H1 (cell line): ENCODE data around the gene UMODL1. TPM values are rescaled to one million over a fixed set of nuclear protein-coding genes. Genes with fewer than 3 reads are reported as not detected.

Experiments used
- CTCF ChIA-PET: fragments of 300-600 bp; sonication (Branson Sonifier 250); formaldehyde crosslinking; loops from one replicate; lab custom pipeline; 2021; ENCODE audit not compliant: partially characterized antibody; lab: Charles Lee
- POLR2A ChIA-PET: fragments of 300-600 bp; sonication (Branson Sonifier 250); formaldehyde crosslinking; loops from one replicate; lab custom pipeline; 2021; ENCODE audit warnings: inconsistent platforms; ENCODE audit not compliant: partially characterized antibody; lab: Charles Lee
- DNase-seq, 2 experiments: peaks; one replicate each; pipeline versions ENCODE4 v3.0.0 to v3.0.0-alpha.2; 2010 to 2022; ENCODE audit warnings: low spot score in 2 of 2, low read depth in 1 of 2, mixed read lengths in 1 of 2
- FAIRE-seq: peaks from 2 replicates; lab custom pipeline; 2011; peaks lifted over from hg19 to GRCh38; lab: Jason Lieb, UNC
- H2AFZ ChIP-seq: 2 replicates; pipeline ENCODE4 v1.8.1; 2012; ENCODE audit warnings: low read length, inconsistent platforms
- H2AK5ac ChIP-seq: 2 replicates; pipeline ENCODE4 v1.6.1; 2013; ENCODE audit warnings: low read depth, low read length
- H2BK120ac ChIP-seq: replicated peaks from 2 replicates; pipeline ENCODE3; 2013; ENCODE audit warnings: low read depth, low read length, inconsistent platforms
- H2BK12ac ChIP-seq: 2 replicates; pipeline ENCODE4 v1.6.1; 2013; ENCODE audit warnings: low read depth, low read length
- H2BK15ac ChIP-seq: 2 replicates; pipeline ENCODE4 v1.6.1; 2013; ENCODE audit warnings: low read length
- H2BK20ac ChIP-seq: 2 replicates; pipeline ENCODE4 v1.6.1; 2013; ENCODE audit warnings: low read length
- H2BK5ac ChIP-seq: 2 replicates; pipeline ENCODE4 v1.6.1; 2013; ENCODE audit warnings: low read depth, low read length
- H3K14ac ChIP-seq: 2 replicates; pipeline ENCODE4 v1.6.1; 2013; ENCODE audit warnings: inconsistent platforms; ENCODE audit not compliant: insufficient read length
- H3K18ac ChIP-seq: 2 replicates; pipeline ENCODE4 v1.6.1; 2013; ENCODE audit warnings: low read length; ENCODE audit errors: extremely low read depth
- H3K23ac ChIP-seq: 2 replicates; pipeline ENCODE4 v1.6.1; 2013; ENCODE audit warnings: inconsistent platforms; ENCODE audit not compliant: insufficient read length
- H3K23me2 ChIP-seq: 2 replicates; pipeline ENCODE4 v1.6.1; 2013; ENCODE audit warnings: low read depth, low read length
- H3K27ac ChIP-seq: 2 replicates; pipeline ENCODE4 v1.6.1; 2011; ENCODE audit warnings: low read depth, low read length, inconsistent platforms
- H3K27me3 ChIP-seq, 4 experiments: replicated peaks in 1 of 4; 1 replicate in 1 of 4; 2 replicates in 3 of 4; pipeline versions ENCODE4 v1.6.1 to v1.8.1; 2011 to 2013; ENCODE audit warnings: low read length in 3 of 4, mild to moderate bottlenecking in 3 of 4, inconsistent platforms in 2 of 4, mixed read lengths in 2 of 4, moderate library complexity in 1 of 4; ENCODE audit not compliant: control insufficient read depth in 3 of 4, insufficient read depth in 3 of 4; ENCODE audit errors: extremely low read depth in 1 of 4
- H3K36me3 ChIP-seq, 4 experiments: 2 replicates each; pipeline versions ENCODE4 v1.6.1 to v1.8.1; 2011 to 2013; ENCODE audit warnings: mild to moderate bottlenecking in 4 of 4, low read length in 3 of 4, moderate library complexity in 2 of 4, control low read depth in 1 of 4, inconsistent platforms in 1 of 4; ENCODE audit not compliant: insufficient read depth in 4 of 4, control insufficient read depth in 2 of 4
- H3K4ac ChIP-seq: replicated peaks from 2 replicates; pipeline ENCODE3; 2013; ENCODE audit warnings: low read length, low read depth, mixed read lengths, inconsistent platforms; ENCODE audit not compliant: insufficient read length
- H3K4me1 ChIP-seq, 4 experiments: replicated peaks in 1 of 4; 1 replicate in 1 of 4; 2 replicates in 3 of 4; pipeline versions ENCODE4 v1.6.1 to v1.8.1; 2011 to 2013; ENCODE audit warnings: low read length in 3 of 4, inconsistent platforms in 2 of 4, mixed read lengths in 1 of 4; ENCODE audit not compliant: insufficient read depth in 4 of 4, control insufficient read depth in 3 of 4
- H3K4me2 ChIP-seq, 2 experiments: 2 replicates each; pipeline versions ENCODE4 v1.6.1 to v1.8.1; 2011 to 2013; ENCODE audit warnings: low read depth in 2 of 2, low read length in 2 of 2, control low read depth in 1 of 2, inconsistent platforms in 1 of 2, mild to moderate bottlenecking in 1 of 2; ENCODE audit not compliant: insufficient read depth in 1 of 2
- H3K4me3 ChIP-seq, 4 experiments: fragments of 200-600, 300-600 bp in 1 of 4; sonication (generic), shearing (Covaris generic), sonication (Bioruptor Twin) in 1 of 4; 2 replicates each; pipeline versions ENCODE4 v1.5.1 to v1.8.1; 2011 to 2016; ENCODE audit warnings: low read length in 4 of 4, low read depth in 3 of 4, control low read depth in 2 of 4, inconsistent platforms in 2 of 4, mild to moderate bottlenecking in 2 of 4, mixed read lengths in 1 of 4, moderate library complexity in 1 of 4; ENCODE audit not compliant: insufficient read depth in 2 of 4; ENCODE audit errors: extremely low read depth in 1 of 4
- H3K56ac ChIP-seq: replicated peaks from 2 replicates; pipeline ENCODE3; 2013; ENCODE audit warnings: low read depth, mild to moderate bottlenecking, mixed read lengths, low read length, inconsistent platforms; ENCODE audit not compliant: insufficient read length
- H3K79me1 ChIP-seq: 2 replicates; pipeline ENCODE4 v1.6.1; 2013; ENCODE audit warnings: low read depth, low read length, control low read depth
- H3K79me2 ChIP-seq, 2 experiments: 2 replicates each; pipeline versions ENCODE4 v1.6.1 to v1.8.1; 2012 to 2013; ENCODE audit warnings: low read length in 2 of 2, mild to moderate bottlenecking in 2 of 2, inconsistent platforms in 1 of 2; ENCODE audit not compliant: insufficient read depth in 2 of 2, control insufficient read depth in 1 of 2
- H3K9ac ChIP-seq, 4 experiments: replicated peaks in 1 of 4; 1 replicate in 1 of 4; 2 replicates in 3 of 4; pipeline versions ENCODE4 v1.6.1 to v1.8.1; 2011 to 2013; ENCODE audit warnings: low read depth in 3 of 4, low read length in 3 of 4, control low read depth in 2 of 4, mild to moderate bottlenecking in 2 of 4, moderate library complexity in 2 of 4, inconsistent platforms in 1 of 4; ENCODE audit errors: extremely low read depth in 1 of 4
- H3K9me3 ChIP-seq, 2 experiments: 2 replicates each; pipeline versions ENCODE4 v1.6.1 to v1.8.1; 2012 to 2013; ENCODE audit warnings: mild to moderate bottlenecking in 2 of 2, moderate library complexity in 2 of 2, control low read depth in 1 of 2, inconsistent platforms in 1 of 2, low read depth in 1 of 2, low read length in 1 of 2, mixed read lengths in 1 of 2; ENCODE audit not compliant: insufficient read depth in 2 of 2
- H4K20me1 ChIP-seq, 2 experiments: replicated peaks in 1 of 2; 2 replicates each; pipeline versions ENCODE3 to v1.8.1; 2011 to 2013; ENCODE audit warnings: inconsistent platforms in 2 of 2, low read length in 2 of 2, mild to moderate bottlenecking in 1 of 2; ENCODE audit not compliant: insufficient read depth in 2 of 2, control insufficient read depth in 1 of 2
- H4K5ac ChIP-seq: 2 replicates; pipeline ENCODE4 v1.6.1; 2013; ENCODE audit warnings: low read length, low read depth, mixed read lengths, inconsistent platforms; ENCODE audit not compliant: insufficient read length
- H4K8ac ChIP-seq: 2 replicates; pipeline ENCODE4 v1.8.0; 2013; ENCODE audit warnings: mild to moderate bottlenecking, moderate library complexity, low read length, inconsistent platforms; ENCODE audit not compliant: insufficient read depth; ENCODE audit errors: extremely low read depth
- H4K91ac ChIP-seq: replicated peaks from 2 replicates; pipeline ENCODE3; 2013; ENCODE audit warnings: low read length, mixed read lengths, inconsistent platforms; ENCODE audit not compliant: insufficient read length
- CBX8 ChIP-seq: fragments of 300-800, 300-1000 bp; sonication (generic); IDR thresholded peaks from 2 replicates; pipeline ENCODE4 v1.7.1; 2016; ENCODE audit warnings: low read depth, low read length, borderline replicate concordance
- CHD1 ChIP-seq: IDR thresholded peaks from 2 replicates; pipeline ENCODE4 v1.6.1; 2012; ENCODE audit warnings: low read depth, low read length, improper control_type of control experiment
- GTF2F1 ChIP-seq: IDR thresholded peaks from 2 replicates; pipeline ENCODE4 v1.6.1; 2012; ENCODE audit warnings: low read depth, low read length, improper control_type of control experiment, borderline replicate concordance
- MAX ChIP-seq: IDR thresholded peaks from 2 replicates; pipeline ENCODE4 v1.6.1; 2012; ENCODE audit warnings: inconsistent platforms
- POLR2A ChIP-seq, 2 experiments: IDR thresholded peaks; 1 replicate in 1 of 2; 2 replicates in 1 of 2; pipeline ENCODE4 v1.6.1; 2011; ENCODE audit warnings: low read depth in 2 of 2, low read length in 2 of 2, mild to moderate bottlenecking in 2 of 2; ENCODE audit errors: control extremely low read depth in 1 of 2
- POU5F1 ChIP-seq: IDR thresholded peaks from 2 replicates; pipeline ENCODE4 v1.6.1; 2011; ENCODE audit warnings: low read depth, mild to moderate bottlenecking, low read length, moderate library complexity
- RNF2 ChIP-seq: fragments of 200-900, 300-1000 bp; sonication (generic); IDR thresholded peaks from 2 replicates; pipeline ENCODE4 v1.7.1; 2016; ENCODE audit warnings: borderline replicate concordance, low read depth, mild to moderate bottlenecking, antibody characterized with exemption, low read length; ENCODE audit not compliant: poor library complexity, severe bottlenecking; ENCODE audit errors: missing control alignments
- SP1 ChIP-seq: IDR thresholded peaks from 2 replicates; pipeline ENCODE4 v1.6.1; 2011; ENCODE audit warnings: low read depth, low read length
- SP2 ChIP-seq: IDR thresholded peaks from 2 replicates; pipeline ENCODE4 v1.6.1; 2012; ENCODE audit warnings: mild to moderate bottlenecking, low read length, inconsistent platforms
- SUZ12 ChIP-seq: fragments of 200-600 bp; sonication (generic); IDR thresholded peaks from 2 replicates; pipeline ENCODE4 v1.6.1; 2012; ENCODE audit warnings: mild to moderate bottlenecking, inconsistent platforms, low read length, moderate library complexity, mixed read lengths
- USF2 ChIP-seq: IDR thresholded peaks from 2 replicates; pipeline ENCODE4 v1.6.1; 2011; ENCODE audit warnings: low read length, improper control_type of control experiment
- WGBS, 2 experiments: shearing (Covaris generic) in 1 of 2; methylation state at CpG; one replicate each; pipeline versions ENCODE4 v1.1.6 to v1.1.7; 2013 to 2015; ENCODE audit warnings: low lambda C conversion rate in 2 of 2, mixed read lengths in 2 of 2, inconsistent platforms in 1 of 2, low coverage in 1 of 2, missing lambda C conversion rate in 1 of 2; ENCODE audit not compliant: insufficient replicate concordance in 2 of 2, insufficient coverage in 1 of 2, insufficient read length in 1 of 2; ENCODE audit errors: extremely low coverage in 1 of 2, missing lambda C conversion rate in 1 of 2; 5-methylcytosine and 5-hydroxymethylcytosine counted together
- polyA plus RNA-seq, 7 experiments: library from polyadenylated mRNA; depleted of rRNA in 3 of 7; stranded (reverse) in 5 of 7; unstranded in 2 of 7; fragments of >200 nt in 5 of 7; fragments of 200-250 nt in 2 of 7; gene quantifications; 1 replicate in 5 of 7; 2 replicates in 1 of 7; 4 replicates in 1 of 7; pipeline versions ENCODE4 v1.2.1 to v1.2.3, GENCODE V29; 2011 to 2013; ENCODE audit warnings: missing spikeins in 2 of 7, mixed read lengths in 2 of 7
- total RNA-seq: library from RNA; stranded (reverse); fragmentation: NEBNext Ultra II Directional; extraction: Animal tissue kit (Norgen Biotek cat#: 25700); gene quantifications from 2 replicates; pipeline ENCODE4 v1.2.1, GENCODE V29; 2021

UMODL1 gene
- total and polyA plus RNA-seq, 2 of the 8 experiments (the other 6 are each of a cell fraction or from before 2014, with no cell fraction given), result not detected

- no peaks in the 10 kb centered on the region for H3K79me2 ChIP-seq
- no peak overlapping the region for H3K14ac ChIP-seq
- H3K79me1 ChIP-seq, result no peaks in the 10 kb centered on the region
- H3K36me3 ChIP-seq, result no peaks in the 10 kb centered on the region
- H3K23me2 ChIP-seq, result no peaks in the 10 kb centered on the region
- peak overlapping the region; percentile 90 for H3K18ac ChIP-seq
- H3K56ac ChIP-seq, result no peak overlapping the region
- H2AFZ ChIP-seq, result peak overlapping the region; percentile 98
- no peaks in the 10 kb centered on the region for H4K20me1 ChIP-seq
- no peak overlapping the region for H3K27ac ChIP-seq
- H2BK5ac ChIP-seq, result peak overlapping the region; percentile 60; the same call in 1 of the 2 replicates
- no peak overlapping the region for H3K23ac ChIP-seq
- peak overlapping the region in 3 of 4 experiments; percentile 3 to 37 (median 10); a peak in 3 of 8 replicates for H3K4me3 ChIP-seq
- H3K4me1 ChIP-seq, result peaks cover 0 to 9% (median 5%) of the 10 kb centered on the region in 4 experiments; a peak in 5 of 7 replicates
- peak overlapping the region; percentile 7; the same call in 1 of the 2 replicates for H4K8ac ChIP-seq
- peak overlapping the region; percentile 92; the same call in 1 of the 2 replicates for H2BK12ac ChIP-seq
- H3K4ac ChIP-seq, result no peak overlapping the region
- H2BK20ac ChIP-seq, result no peak overlapping the region
- H2BK120ac ChIP-seq, result no peak overlapping the region
- POLR2A ChIA-PET, result interaction anchor here (0.9 kb wide), 1 partner anchor 9 kb away, joined by 3 read pairs; no protein-coding TSS in a partner anchor
- peak overlapping the region; percentile 94 for H2BK15ac ChIP-seq
- no peak overlapping the region for H3K9ac ChIP-seq
- CTCF ChIA-PET, result interaction anchor here (0.7 to 8.4 kb wide), 8 partner anchors 14 to 701 kb away, joined by 3 to 80 read pairs (median 4); no protein-coding TSS in a partner anchor
- no peak overlapping the region for H4K91ac ChIP-seq
- no peak overlapping the region for H2AK5ac ChIP-seq
- peak overlapping the region; percentile 60 to 61 for H3K4me2 ChIP-seq
- H3K9me3 ChIP-seq, result peaks cover 8 to 12% of the 10 kb centered on the region in 2 experiments; a peak in 2 of 4 replicates
- FAIRE-seq (no peak), DNase-seq (peak in 1 of 2 experiments; percentile 57)
- no peak overlapping the region for H4K5ac ChIP-seq
- H3K27me3 ChIP-seq, result peaks cover 0 to 6% (median 3%) of the 10 kb centered on the region in 4 experiments; a peak in 5 of 7 replicates
- WGBS, 2 experiments, result 40% methylated on average over 14 of the region's 14 CpGs; no CpG with 5 or more reads in 1 of the 2 experiments
- TF ChIP-seq SUZ12 (no peak), RNF2 (no peak), POLR2A (IDR thresholded peaks at IDR 0.05; ENCODE audit: control extremely low read depth in 1 of 2, low read depth in 2 of 2, low read length in 2 of 2) (no peak), MAX (0 out of 2 replicates have a peak, but pooled peaks have one; percentile 12), CBX8 (no peak), POU5F1 (no peak), CHD1 (no peak), USF2 (no peak), SP2 (no peak), GTF2F1 (no peak), SP1 (peak; percentile 76)
Observed at GRCh38 chr21:42091899-42092508, 20.9 kb downstream of the UMODL1 start.
